HepG2 (cell line): ENCODE results near the gene IQCC. TPM values are rescaled to one million over a fixed set of nuclear protein-coding genes. Genes with fewer than 3 reads are reported as not detected.

Experiments
- CHCHD3 ChIP-seq: sonication (generic); formaldehyde crosslinking; IDR thresholded peaks from 2 replicates; pipeline ENCODE4 v1.8.0; 2022; ENCODE audit warnings: mild to moderate bottlenecking, missing genetic modification reagents, moderate library complexity
- EEA1 ChIP-seq: sonication (generic); formaldehyde crosslinking; IDR thresholded peaks from 2 replicates; pipeline ENCODE4 v1.5.1; 2020; ENCODE audit warnings: mild to moderate bottlenecking, missing genetic modification reagents, borderline replicate concordance
- FOXP4 ChIP-seq: sonication (generic); formaldehyde crosslinking; IDR thresholded peaks from 2 replicates; pipeline ENCODE4 v1.4.0; 2020; ENCODE audit warnings: missing genetic modification reagents
- NR2F1 ChIP-seq, 2 experiments: fragments of 450-650 bp in 1 of 2; formaldehyde crosslinking in 1 of 2; IDR thresholded peaks; 2 replicates each; pipeline versions ENCODE4 v1.5.0 to v1.6.1; 2016 to 2020; ENCODE audit warnings: mild to moderate bottlenecking in 1 of 2, missing compliant biosample characterization in 1 of 2, missing genetic modification reagents in 1 of 2, moderate library complexity in 1 of 2
- PHF21A ChIP-seq: sonication (generic); formaldehyde crosslinking; IDR thresholded peaks from 2 replicates; pipeline ENCODE4 v1.5.0; 2020; ENCODE audit warnings: mild to moderate bottlenecking, missing genetic modification reagents
- PHF5A ChIP-seq: IDR thresholded peaks from one replicate; pipeline ENCODE4 v1.6.1; 2018; ENCODE audit warnings: low read depth, missing genetic modification reagents; ENCODE audit not compliant: unreplicated experiment
- SMAD3 ChIP-seq: sonication (generic); formaldehyde crosslinking; IDR thresholded peaks from 2 replicates; pipeline ENCODE4 v1.4.0; 2020; ENCODE audit warnings: missing genetic modification reagents
- SMAD9 ChIP-seq: sonication (generic); formaldehyde crosslinking; IDR thresholded peaks from 2 replicates; pipeline ENCODE4 v1.5.1; 2020; ENCODE audit warnings: mild to moderate bottlenecking, missing genetic modification reagents
- SRY ChIP-seq: sonication (generic); formaldehyde crosslinking; IDR thresholded peaks from 2 replicates; pipeline ENCODE4 v1.8.0; 2022; ENCODE audit warnings: mild to moderate bottlenecking, missing genetic modification reagents
- TEF ChIP-seq: sonication (generic); formaldehyde crosslinking; IDR thresholded peaks from 2 replicates; pipeline ENCODE4 v1.5.0; 2020; ENCODE audit warnings: missing genetic modification reagents
- TFDP1 ChIP-seq: IDR thresholded peaks from 2 replicates; pipeline ENCODE4 v1.6.1; 2016; ENCODE audit warnings: missing compliant biosample characterization, missing genetic modification reagents, borderline replicate concordance
- THAP7 ChIP-seq: sonication (generic); formaldehyde crosslinking; IDR thresholded peaks from 2 replicates; pipeline ENCODE4 v1.8.1; 2023; ENCODE audit warnings: mild to moderate bottlenecking, missing genetic modification reagents
- ZBTB2 ChIP-seq: sonication (generic); formaldehyde crosslinking; IDR thresholded peaks from 2 replicates; pipeline ENCODE4 v1.8.0; 2022; ENCODE audit warnings: low read depth, missing genetic modification reagents
- ZBTB3 ChIP-seq: sonication (generic); formaldehyde crosslinking; IDR thresholded peaks from 2 replicates; pipeline ENCODE4 v1.4.0; 2020; ENCODE audit warnings: low read depth, mild to moderate bottlenecking, moderate library complexity, missing genetic modification reagents, borderline replicate concordance
- ZNF17 ChIP-seq: sonication (generic); formaldehyde crosslinking; IDR thresholded peaks from 2 replicates; pipeline ENCODE4 v1.5.0; 2020; ENCODE audit warnings: mild to moderate bottlenecking, missing genetic modification reagents
- ZNF484 ChIP-seq: sonication (generic); formaldehyde crosslinking; IDR thresholded peaks from 2 replicates; pipeline ENCODE4 v1.5.1; 2020; ENCODE audit warnings: mild to moderate bottlenecking, low read depth, missing genetic modification reagents, borderline replicate concordance
- ZNF546 ChIP-seq: sonication (generic); formaldehyde crosslinking; conservative IDR thresholded peaks from 2 replicates; pipeline ENCODE4 v1.8.1; 2023; ENCODE audit warnings: mild to moderate bottlenecking, missing genetic modification reagents
- ZNF597 ChIP-seq: sonication (generic); formaldehyde crosslinking; IDR thresholded peaks from 2 replicates; pipeline ENCODE4 v1.5.0; 2020; ENCODE audit warnings: missing genetic modification reagents
- ZNF644 ChIP-seq: IDR thresholded peaks from 2 replicates; pipeline ENCODE4 v1.6.1; 2016; ENCODE audit warnings: low read depth
- ZNF709 ChIP-seq: sonication (generic); formaldehyde crosslinking; IDR thresholded peaks from 2 replicates; pipeline ENCODE4 v1.5.0; 2020; ENCODE audit warnings: mild to moderate bottlenecking, missing genetic modification reagents
- ZNF839 ChIP-seq: sonication (generic); formaldehyde crosslinking; IDR thresholded peaks from 2 replicates; pipeline ENCODE4 v1.4.0; 2020; ENCODE audit warnings: missing genetic modification reagents, mild to moderate bottlenecking, borderline replicate concordance
- ZNF850 ChIP-seq: sonication (generic); formaldehyde crosslinking; conservative IDR thresholded peaks from 2 replicates; pipeline ENCODE4 v1.9.0; 2021; ENCODE audit warnings: mild to moderate bottlenecking, missing genetic modification reagents
- polyA plus RNA-seq, 8 experiments: library from polyadenylated mRNA; depleted of rRNA in 3 of 8; stranded (reverse) in 7 of 8; unstranded in 1 of 8; fragments of >200 nt; fragmentation: Illumina TruSeq in 4 of 8; extraction: Trizol in 4 of 8; gene quantifications; 2 replicates each; pipeline versions ENCODE4 v1.2.1 to v1.2.3, GENCODE V29; 2011 to 2016; ENCODE audit warnings: low read depth in 4 of 8, missing spikeins in 1 of 8, mixed read lengths in 1 of 8; ENCODE audit not compliant: insufficient read depth in 1 of 8
- total RNA-seq, 5 experiments: library from RNA; depleted of rRNA; stranded (reverse); fragments of >200 nt; fragmentation: Illumina TruSeq; extraction: Trizol; gene quantifications; 2 replicates each; pipeline ENCODE4 v1.2.3, GENCODE V29; 2016; ENCODE audit warnings: low read depth in 1 of 5

Gene IQCC
- total and polyA plus RNA-seq, 2 of the 13 experiments (the other 11 are each of a cell fraction or from before 2014, with no cell fraction given): 1.7 to 3.0 TPM

GRCh38 chr1:32250893-32251716, 45.6 kb downstream of the IQCC start, which contains the start of gene LCK (continued):
- no peak for TF ChIP-seq FOXP4 (CRISPR knock-in tag)
- 0 out of 2 replicates have a peak, but pooled peaks have one; percentile 48 for TF ChIP-seq SRY (CRISPR knock-in tag)
- no peak for TF ChIP-seq ZNF484 (CRISPR knock-in tag)
- no peak for TF ChIP-seq ZNF839 (CRISPR knock-in tag)
- TF ChIP-seq ZNF17: no peak
- 0 out of 2 replicates have a peak, but pooled peaks have one; percentile 18 for TF ChIP-seq ZBTB2 (CRISPR knock-in tag)
- TF ChIP-seq PHF21A (CRISPR knock-in tag): no peak
- TF ChIP-seq ZNF709: no peak
- TF ChIP-seq ZNF597: no peak
- peak; percentile 25; the same call in 1 of the 2 replicates for TF ChIP-seq TFDP1 (CRISPR knock-in tag)
- TF ChIP-seq TEF (CRISPR knock-in tag): no peak
- TF ChIP-seq ZNF850 (CRISPR knock-in tag): no peak
- TF ChIP-seq ZNF546 (CRISPR knock-in tag): no peak
- no peak for TF ChIP-seq THAP7
- TF ChIP-seq CHCHD3 (CRISPR knock-in tag): peak; percentile 66; the same call in 1 of the 2 replicates
- no peak for TF ChIP-seq ZNF644 (CRISPR knock-in tag)
- TF ChIP-seq ZBTB3 (CRISPR knock-in tag): no peak
- TF ChIP-seq NR2F1 (CRISPR knock-in tag; IDR thresholded peaks at IDR 0.05): no peak
- TF ChIP-seq EEA1 (CRISPR knock-in tag): peak; percentile 63; the same call in 1 of the 2 replicates
- no peak for TF ChIP-seq PHF5A (CRISPR knock-in tag)
- TF ChIP-seq SMAD9: no peak
- TF ChIP-seq SMAD3: no peak
